ENCODE measurements around the gene CCT7.

GRCh38 chr2:73267008-73267407 lies 32.9 kb downstream of the CCT7 start:
- no peak for TF ChIP-seq CTCF (IDR thresholded peaks at IDR 0.05; ENCODE audit: insufficient read depth, low read length)
- no peak for TF ChIP-seq GABPA (IDR thresholded peaks at IDR 0.05; ENCODE audit: low read depth)

Measured in HL-60 (cell line).